ENCODE measurements around the gene LCE2C. TPM values are rescaled to one million over a fixed set of nuclear protein-coding genes. Genes with fewer than 3 reads are reported as not detected.
"Not testable (repeated sequence)": the region's sequence is repeated elsewhere in the genome, so short reads cannot be mapped to it uniquely, and the experiment has no call there.

Gene LCE2C
- total and polyA plus RNA-seq, 10 donors, result not detected

- no peak for TF ChIP-seq POLR2A (IDR thresholded peaks at IDR 0.05)
- no peak for TF ChIP-seq CTCF (IDR thresholded peaks at IDR 0.05 in 8 of 11, conservative IDR thresholded peaks at IDR 0.05 in 3 of 11)
- no peak for TF ChIP-seq POLR2AphosphoS5 (IDR thresholded peaks at IDR 0.05)
- Histone ChIP-seq H3K4me3 (no peak overlapping the region), H3K27me3 (replicated peaks in 1 of 7) (peaks cover 0 to 18% (median 0%) of the 10 kb centered on the region in 7 donors), H3K27ac (no peak overlapping the region), H3K36me3 (no peaks in the 10 kb centered on the region), H3K9me3 (no peaks in the 10 kb centered on the region), H3K4me1 (no peaks in the 10 kb centered on the region)
- DNase-seq, result no peak
- intact Hi-C loops (cut with DNase I; ENCODE audit: low total_unique reads), result no loop called here
These were observed 8.8 kb downstream of the LCE2C start for GRCh38 chr1:152683846-152684245.

- peaks cover 0 to 14% (median 0%) of the 10 kb centered on the region in 7 donors for H3K27me3 ChIP-seq (replicated peaks in 1 of 7)
- H3K27ac ChIP-seq; H3K36me3 ChIP-seq; H3K4me1 ChIP-seq; DNase-seq; H3K9me3 ChIP-seq; intact Hi-C loops (cut with DNase I; ENCODE audit: low total_unique reads); H3K4me3 ChIP-seq: not testable (repeated sequence)
- WGBS, 5 donors, result 55 to 73% (median 67%) methylated on average over 3 to 4 of the region's 4 CpGs
These were observed 10.7 kb downstream of the LCE2C start, which contains the start of gene LCE2B for GRCh38 chr1:152685823-152686222. Gene LCE2B (plus strand): TSS chr1:152686123. CDS start chr1:152686844, 721 bp downstream.

GRCh38 chr1:152697701-152698600, 22.9 kb downstream of the LCE2C start, which contains the start of gene LCE2A:
Gene LCE2A (plus strand): TSS chr1:152698345. CDS start chr1:152698902, 557 bp downstream.
- Histone ChIP-seq H3K36me3 (no peaks in the 10 kb centered on the region), H3K27me3 (replicated peaks in 1 of 7) (peaks cover 0 to 4% (median 0%) of the 10 kb centered on the region in 7 donors), H3K4me1 (no peaks in the 10 kb centered on the region), H3K4me3 (no peak within 1 kb of the TSS), H3K27ac (no peak within 1 kb of the TSS), H3K9me3 (peaks cover 0 to 3% (median 0%) of the 10 kb centered on the region in 8 donors)
- intact Hi-C loops (cut with DNase I; ENCODE audit: low total_unique reads), result no loop called here
- DNase-seq, result no peak
- no peak for TF ChIP-seq POLR2A (IDR thresholded peaks at IDR 0.05)
- TF ChIP-seq POLR2AphosphoS5 (IDR thresholded peaks at IDR 0.05), result no peak
- no peak for TF ChIP-seq CTCF (IDR thresholded peaks at IDR 0.05 in 8 of 11, conservative IDR thresholded peaks at IDR 0.05 in 3 of 11)
- WGBS, 5 donors, result 43 to 64% (median 57%) methylated on average over 4 of the region's 4 CpGs

GRCh38 chr1:152699746-152700145, 24.7 kb downstream of the LCE2C start:
- Histone ChIP-seq H3K27me3 (replicated peaks in 1 of 7) (peaks cover 0 to 4% (median 0%) of the 10 kb centered on the region in 7 donors), H3K4me3 (no peak overlapping the region), H3K4me1 (no peaks in the 10 kb centered on the region), H3K36me3 (no peaks in the 10 kb centered on the region), H3K27ac (no peak overlapping the region), H3K9me3 (peaks cover 0 to 6% (median 0%) of the 10 kb centered on the region in 8 donors)
- 79 to 88% (median 86%) methylated on average over 4 of the region's 4 CpGs for WGBS, 5 donors
- TF ChIP-seq CTCF (IDR thresholded peaks at IDR 0.05 in 8 of 11, conservative IDR thresholded peaks at IDR 0.05 in 3 of 11) (no peak), POLR2AphosphoS5 (IDR thresholded peaks at IDR 0.05) (no peak), POLR2A (IDR thresholded peaks at IDR 0.05) (no peak)
- DNase-seq, result no peak
- intact Hi-C loops (cut with DNase I; ENCODE audit: low total_unique reads), result no loop called here
